ENCODE results near the gene SON. TPM values are rescaled to one million over a fixed set of nuclear protein-coding genes. Genes with fewer than 3 reads are reported as not detected.
A peak's percentile ranks its signal among the peaks of the same experiment; 100 is the strongest.

The SON gene
- total RNA-seq, 1 experiment from 2014 or later = 164 TPM

GRCh38 chr21:33541756-33542639 is 840 bp upstream of the SON start, which contains the start of gene GART:
GART (minus strand) TSS chr21:33542117; CDS start chr21:33539315, 2,802 bp downstream.
- peak; percentile 84 for DNase-seq (ENCODE audit: low read depth)

GRCh38 chr21:33543505-33544129 is 779 bp downstream of the SON start:
- peak; percentile 50 for DNase-seq (ENCODE audit: low read depth)

GRCh38 chr21:33544451-33545195 is 1.8 kb downstream of the SON start:
- DNase-seq (ENCODE audit: low read depth) = no peak

- no peak for DNase-seq (ENCODE audit: low read depth)
These were observed 3.2 kb downstream of the SON start for GRCh38 chr21:33546086-33546485.

- no peak for DNase-seq (ENCODE audit: low read depth)
These were observed 7.3 kb downstream of the SON start for GRCh38 chr21:33549848-33550771.

- no peak for DNase-seq (ENCODE audit: low read depth)
These were observed 8.2 kb downstream of the SON start for GRCh38 chr21:33550772-33551660.

- DNase-seq (ENCODE audit: low read depth) = no peak
These were observed 8.8 kb downstream of the SON start for GRCh38 chr21:33551664-33552063.

- no peak for DNase-seq (ENCODE audit: low read depth)
These were observed 9.5 kb downstream of the SON start for GRCh38 chr21:33552093-33552998.

GRCh38 chr21:33552999-33553598 is 10.3 kb downstream of the SON start:
- no peak for DNase-seq (ENCODE audit: low read depth)

- no peak for DNase-seq (ENCODE audit: low read depth)
These were observed 11.6 kb downstream of the SON start for GRCh38 chr21:33554236-33554981.

- no peak for DNase-seq (ENCODE audit: low read depth)
These were observed 12.1 kb downstream of the SON start for GRCh38 chr21:33554982-33555344.

- DNase-seq (ENCODE audit: low read depth) = no peak
These were observed 14.6 kb downstream of the SON start for GRCh38 chr21:33557447-33557846.

GRCh38 chr21:33558777-33559421 is 16.1 kb downstream of the SON start:
- no peak for DNase-seq (ENCODE audit: low read depth)

GRCh38 chr21:33559813-33560212 is 17.0 kb downstream of the SON start:
- DNase-seq (ENCODE audit: low read depth) = no peak

- no peak for DNase-seq (ENCODE audit: low read depth)
These were observed 18.1 kb downstream of the SON start for GRCh38 chr21:33560965-33561364.

- DNase-seq (ENCODE audit: low read depth) = no peak
These were observed 18.5 kb downstream of the SON start for GRCh38 chr21:33561373-33561772.

GRCh38 chr21:33562389-33562788 is 19.6 kb downstream of the SON start:
- no peak for DNase-seq (ENCODE audit: low read depth)
